HG03520 (cell line): ENCODE measurements around the gene GAK.

Source experiments
- ATAC-seq: cut with Tn5 transposase; IDR thresholded peaks from one replicate; pipeline ENCODE4 v1.9.1; 2021; ENCODE audit warnings: mild to moderate bottlenecking, moderate library complexity; ENCODE audit not compliant: unreplicated experiment

Gene GAK

GRCh38 chr4:874971-875817 lies 56.9 kb downstream of the GAK start:
- ATAC-seq: no peak

- ATAC-seq: no peak
These were observed 58.1 kb downstream of the GAK start for GRCh38 chr4:874056-874455.

GRCh38 chr4:872241-872981 lies 59.7 kb downstream of the GAK start:
- no peak for ATAC-seq

- no peak for ATAC-seq
These were observed 60.6 kb downstream of the GAK start for GRCh38 chr4:871484-871883.

- ATAC-seq: no peak
These were observed 61.2 kb downstream of the GAK start for GRCh38 chr4:870951-871350.

- no peak for ATAC-seq
These were observed 62.3 kb downstream of the GAK start for GRCh38 chr4:869776-870175.

GRCh38 chr4:868421-868820 lies 63.7 kb downstream of the GAK start:
- ATAC-seq: no peak

- no peak for ATAC-seq
These were observed 64.4 kb downstream of the GAK start for GRCh38 chr4:867526-868250.

GRCh38 chr4:866761-867390 lies 65.2 kb downstream of the GAK start:
- no peak for ATAC-seq

- no peak for ATAC-seq
These were observed 65.9 kb downstream of the GAK start for GRCh38 chr4:866068-866760.

- no peak for ATAC-seq
These were observed 66.5 kb downstream of the GAK start for GRCh38 chr4:865572-865971.

GRCh38 chr4:865121-865465 lies 67.0 kb downstream of the GAK start:
- ATAC-seq: no peak

GRCh38 chr4:864456-865120 lies 67.5 kb downstream of the GAK start:
- no peak for ATAC-seq

- no peak for ATAC-seq
These were observed 71.6 kb downstream of the GAK start for GRCh38 chr4:860561-860960.

GRCh38 chr4:859496-859895 lies 72.6 kb downstream of the GAK start:
- no peak for ATAC-seq

GRCh38 chr4:858831-859451 lies 73.2 kb downstream of the GAK start:
- no peak for ATAC-seq

GRCh38 chr4:858041-858481 lies 74.1 kb downstream of the GAK start:
- no peak for ATAC-seq

- ATAC-seq: no peak
These were observed 74.7 kb downstream of the GAK start for GRCh38 chr4:857461-857860.

GRCh38 chr4:856225-856901 lies 75.8 kb downstream of the GAK start:
- no peak for ATAC-seq
